ENCODE results near the gene TEX264.
A peak's percentile ranks its signal among the peaks of the same experiment; 100 is the strongest.
"Not testable (repeated sequence)": the region's sequence is repeated elsewhere in the genome, so short reads cannot be mapped to it uniquely, and the experiment has no call there.

The TEX264 gene, protein sequence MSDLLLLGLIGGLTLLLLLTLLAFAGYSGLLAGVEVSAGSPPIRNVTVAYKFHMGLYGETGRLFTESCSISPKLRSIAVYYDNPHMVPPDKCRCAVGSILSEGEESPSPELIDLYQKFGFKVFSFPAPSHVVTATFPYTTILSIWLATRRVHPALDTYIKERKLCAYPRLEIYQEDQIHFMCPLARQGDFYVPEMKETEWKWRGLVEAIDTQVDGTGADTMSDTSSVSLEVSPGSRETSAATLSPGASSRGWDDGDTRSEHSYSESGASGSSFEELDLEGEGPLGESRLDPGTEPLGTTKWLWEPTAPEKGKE

GRCh38 chr3:51670823-51671733 lies at the start of gene TEX264:
Gene TEX264, plus strand, starts transcription at chr3:51671252. Its CDS starts 3,053 bp downstream, at chr3:51674305.
- DNase-seq, result peak; percentile 88

DNA sequence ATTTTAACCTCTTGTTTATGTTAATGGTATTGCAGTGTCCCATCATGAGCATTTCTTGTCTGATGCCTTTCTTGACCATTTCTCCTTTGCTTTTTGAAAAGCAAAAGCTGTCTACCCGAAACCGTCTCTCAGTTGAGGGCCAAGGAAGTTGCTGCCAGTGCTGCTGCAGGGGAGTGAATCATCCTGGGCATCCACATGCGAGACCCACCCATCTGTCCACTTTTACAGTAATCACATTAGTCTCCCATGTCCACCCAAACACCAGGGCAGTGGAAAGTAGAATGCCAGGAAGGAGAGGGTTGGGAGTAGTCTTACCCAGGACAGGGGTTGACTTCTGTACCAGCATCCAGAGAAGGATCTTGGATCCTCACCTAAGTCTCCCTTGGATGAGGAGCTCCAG lies 48.6 kb upstream of the TEX264 start:
- no peak for DNase-seq

DNA sequence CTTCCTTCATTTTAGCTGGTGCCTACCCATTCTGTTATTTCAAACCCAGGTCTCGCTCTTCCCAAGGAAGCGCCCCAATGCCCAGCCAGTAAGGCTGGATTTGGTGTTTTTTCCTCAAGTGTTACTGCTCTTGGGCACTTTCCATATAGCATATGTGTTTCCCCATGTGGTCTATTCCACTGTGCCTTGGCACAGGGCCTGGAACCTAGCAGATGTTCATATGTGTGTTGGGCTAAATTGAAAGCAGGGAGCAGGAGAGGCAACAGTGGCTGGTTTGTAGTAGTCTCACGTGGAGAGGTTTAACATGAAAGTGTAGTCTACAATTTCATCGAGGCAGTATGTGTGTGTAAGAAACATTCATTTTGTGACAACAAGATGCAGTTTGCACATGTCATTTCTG lies 48.2 kb upstream of the TEX264 start:
- peak; percentile 58 for DNase-seq

GRCh38 chr3:51630513-51630912 lies 40.5 kb upstream of the TEX264 start:
- no peak for DNase-seq

GRCh38 chr3:51637144-51637940 lies 33.7 kb upstream of the TEX264 start:
- no peak for DNase-seq

DNA sequence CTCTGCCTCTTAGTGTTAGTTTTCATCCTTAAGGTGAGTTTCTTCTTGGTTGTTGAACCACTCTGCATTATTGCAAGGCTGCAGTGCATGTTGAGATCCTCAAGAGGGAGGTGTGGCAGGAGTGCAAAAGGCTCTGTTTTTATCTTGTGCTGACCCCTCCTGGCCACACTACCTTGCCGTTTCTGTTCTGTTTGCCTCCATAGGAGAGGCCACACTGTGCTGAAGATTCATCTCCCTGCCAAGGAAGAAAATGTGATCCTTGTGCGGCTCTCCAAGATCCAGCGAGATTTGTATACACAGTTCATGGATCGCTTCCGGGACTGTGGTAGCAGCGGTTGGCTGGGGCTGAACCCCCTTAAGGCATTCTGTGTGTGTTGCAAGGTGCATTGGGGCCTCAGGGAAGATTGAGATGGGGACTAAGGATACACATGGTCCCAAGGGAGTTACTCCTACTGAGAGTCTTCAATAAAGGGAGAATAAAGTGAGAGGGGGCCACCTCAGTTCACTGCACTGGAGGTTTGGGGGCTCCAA lies 33.0 kb upstream of the TEX264 start:
- DNase-seq, result no peak

- DNase-seq, result no peak
Observed at GRCh38 chr3:51642462-51642861, 28.6 kb upstream of the TEX264 start.

GRCh38 chr3:51646091-51646490 lies 25.0 kb upstream of the TEX264 start:
- no peak for DNase-seq

GRCh38 chr3:51652103-51652502 lies 18.9 kb upstream of the TEX264 start:
- DNase-seq, result not testable (repeated sequence)

DNA sequence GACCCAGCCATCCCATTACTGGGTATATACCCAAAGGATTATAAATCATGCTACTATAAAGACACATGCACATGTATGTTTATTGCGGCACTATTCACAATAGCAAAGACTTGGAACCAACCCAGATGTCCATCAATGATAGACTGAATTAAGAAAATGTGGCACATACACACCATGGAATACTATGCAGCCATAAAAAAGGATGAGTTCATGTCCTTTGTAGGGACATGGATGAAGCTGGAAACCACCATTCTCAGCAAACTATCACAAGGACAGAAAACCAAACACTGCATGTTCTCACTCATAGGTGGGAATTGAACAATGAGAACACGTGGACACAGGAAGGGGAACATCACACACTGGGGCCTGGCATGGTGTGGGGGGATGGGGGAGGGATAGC lies 17.6 kb upstream of the TEX264 start:
- DNase-seq, result not testable (repeated sequence)

GRCh38 chr3:51657234-51657633 lies 13.8 kb upstream of the TEX264 start:
- no peak for DNase-seq

DNA sequence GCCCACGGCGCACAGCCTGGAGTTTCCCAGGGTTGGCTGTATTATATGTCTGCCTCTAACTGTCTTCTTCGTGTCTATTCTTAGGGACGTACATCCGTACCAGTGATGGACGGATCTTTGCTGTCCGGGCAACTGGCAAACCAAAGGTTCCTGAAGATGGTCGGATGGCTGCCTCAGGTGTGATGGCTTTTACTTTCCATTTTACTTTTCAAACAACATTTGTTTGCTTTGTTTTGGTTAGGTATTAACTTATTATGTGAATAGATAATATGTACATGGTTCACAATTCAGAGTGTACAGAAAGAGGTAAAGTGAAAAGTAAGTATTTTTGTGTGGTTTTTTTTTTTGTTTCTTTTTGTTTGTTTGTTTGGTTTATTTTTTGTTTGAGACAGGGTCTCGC lies 11.1 kb upstream of the TEX264 start:
- DNase-seq, result no peak

- DNase-seq, result no peak
Observed at GRCh38 chr3:51662456-51662855, 8.6 kb upstream of the TEX264 start.

DNA sequence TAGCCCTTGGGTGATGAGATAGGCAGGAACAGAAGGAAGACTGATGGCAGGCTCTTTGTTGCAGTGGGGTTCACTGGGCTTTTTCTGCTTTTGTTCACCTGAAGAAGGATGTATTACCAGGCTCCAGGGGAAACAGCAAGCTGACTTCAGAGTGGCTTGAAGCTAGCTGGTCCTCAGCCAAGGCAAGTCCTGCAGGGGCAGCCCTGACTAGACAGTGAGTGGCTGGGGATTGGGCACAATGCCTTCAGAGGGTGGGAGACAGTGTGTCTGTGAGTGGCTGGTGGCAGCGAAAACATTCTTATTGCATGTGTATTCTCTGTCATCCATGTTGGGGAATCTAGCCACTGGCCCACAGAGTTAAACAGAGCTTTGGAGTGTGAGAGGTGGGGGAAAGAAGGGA lies 2.3 kb upstream of the TEX264 start:
- DNase-seq, result no peak

DNA sequence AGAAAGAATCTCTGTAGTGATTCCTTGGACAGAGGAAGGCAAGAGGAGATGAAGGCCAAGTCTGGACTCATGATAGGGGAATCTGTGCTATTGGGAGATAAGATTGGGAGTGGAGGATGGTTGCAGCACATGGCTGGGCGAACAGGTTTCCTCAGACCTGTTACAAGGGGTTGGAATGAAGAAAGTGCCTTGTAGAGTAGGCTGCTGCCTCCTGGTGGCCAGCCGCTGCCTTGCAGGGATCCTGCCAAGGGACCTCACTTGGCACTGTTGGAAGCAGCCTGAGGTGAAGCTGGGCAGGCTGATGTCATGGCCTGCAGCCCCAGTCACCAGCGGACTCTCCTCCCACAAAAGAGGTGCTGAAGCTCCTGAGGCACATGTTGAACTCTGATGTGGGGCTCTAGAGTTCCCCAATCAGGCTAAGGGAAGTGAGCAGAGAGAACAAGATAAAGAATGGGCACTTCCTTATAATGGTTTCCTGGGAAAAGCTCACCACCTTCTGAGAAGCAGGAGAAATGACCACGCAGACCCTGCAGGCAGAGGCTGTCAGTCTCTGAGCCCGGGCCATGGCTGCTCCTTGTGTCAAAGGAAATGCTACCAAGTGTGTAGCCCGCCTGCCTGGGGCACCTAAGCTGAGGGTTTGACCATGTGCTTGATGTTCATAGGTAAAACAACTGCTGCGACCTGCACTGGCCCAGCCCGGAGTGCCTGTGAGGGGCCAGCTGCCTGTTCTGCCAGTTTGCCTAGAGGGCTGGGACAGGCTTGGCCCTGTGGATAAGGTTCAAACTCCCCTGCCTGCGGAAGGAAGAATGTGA lies 1.6 kb upstream of the TEX264 start:
- peak; percentile 84 for DNase-seq

GRCh38 chr3:51670053-51670822 lies 814 bp upstream of the TEX264 start:
- DNase-seq, result peak; percentile 41

GRCh38 chr3:51671734-51672475 lies 853 bp downstream of the TEX264 start:
- DNase-seq, result peak; percentile 76

DNA sequence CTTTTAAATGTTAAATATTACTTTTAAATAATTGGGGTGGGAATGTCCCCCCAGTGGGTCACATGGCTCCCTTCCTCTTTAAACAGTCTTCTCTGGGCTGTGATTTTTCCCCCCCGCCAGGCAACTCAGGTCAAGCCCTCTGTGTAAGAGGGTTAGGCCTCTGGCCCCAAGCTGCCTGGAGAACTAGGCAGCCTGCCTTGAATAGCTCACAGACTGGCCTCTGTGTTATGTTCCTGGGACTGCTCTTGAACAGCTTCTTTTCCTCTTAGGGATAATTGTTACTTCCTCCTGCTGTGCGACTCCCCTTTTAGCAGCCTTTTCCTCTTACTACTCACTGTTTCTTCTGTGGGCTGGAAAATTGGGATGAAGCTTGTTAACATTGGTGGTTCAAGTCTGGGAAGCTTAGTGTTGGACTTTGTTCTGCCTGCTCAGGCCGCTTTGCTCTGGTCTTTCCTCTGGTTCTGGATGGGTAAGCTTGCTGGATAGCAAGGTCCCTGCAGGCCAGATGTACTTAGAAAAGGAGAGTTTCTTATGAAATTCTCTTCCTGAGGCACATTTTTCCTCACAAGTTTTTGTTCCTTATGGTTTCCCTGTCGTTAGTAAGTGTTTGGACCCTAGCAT lies 2.2 kb downstream of the TEX264 start:
- peak; percentile 16 for DNase-seq

DNA sequence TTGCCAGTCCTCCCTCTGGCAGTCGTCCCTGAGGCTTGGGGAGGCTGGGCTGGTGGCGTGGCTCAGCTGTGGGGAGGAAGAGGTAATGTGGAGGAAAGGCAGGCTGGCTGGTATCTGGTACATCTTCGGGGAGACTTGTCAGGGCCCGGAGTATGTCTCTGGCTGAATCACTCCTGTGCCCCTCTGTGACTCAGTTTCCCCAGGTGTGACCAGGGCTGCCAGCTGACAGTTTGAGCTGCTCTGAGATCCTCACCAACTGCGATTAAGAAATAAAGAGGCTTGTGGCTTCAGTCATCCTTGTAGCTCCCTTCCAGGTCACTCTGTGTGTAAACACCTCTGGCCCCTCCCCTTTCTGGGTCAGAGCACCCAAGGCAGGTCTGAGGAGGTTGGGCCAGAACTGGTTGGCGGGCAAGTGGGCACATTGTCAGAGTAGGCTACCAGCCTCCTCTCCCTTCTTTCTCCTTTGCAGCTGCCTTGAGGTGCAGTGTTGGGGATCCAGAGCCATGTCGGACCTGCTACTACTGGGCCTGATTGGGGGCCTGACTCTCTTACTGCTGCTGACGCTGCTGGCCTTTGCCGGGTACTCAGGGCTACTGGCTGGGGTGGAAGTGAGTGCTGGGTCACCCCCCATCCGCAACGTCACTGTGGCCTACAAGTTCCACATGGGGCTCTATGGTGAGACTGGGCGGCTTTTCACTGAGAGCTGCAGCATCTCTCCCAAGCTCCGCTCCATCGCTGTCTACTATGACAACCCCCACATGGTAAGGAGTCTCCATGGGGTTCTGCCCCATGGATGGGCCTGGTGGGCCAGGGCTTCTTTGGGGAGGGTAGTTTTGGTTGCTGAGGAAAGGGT lies 3.0 kb downstream of the TEX264 start:
- peak; percentile 15 for DNase-seq
